IPS-NIHi7 (cell line): ENCODE data around the gene PLCXD1.
"Not testable (repeated sequence)": the region's sequence is repeated elsewhere in the genome, so short reads cannot be mapped to it uniquely, and the experiment has no call there.

Source experiments
- DNase-seq: peaks from one replicate; pipeline ENCODE4 v3.0.0; 2012; ENCODE audit warnings: mixed read lengths; ENCODE audit errors: extremely low spot score

Gene PLCXD1

GRCh38 chrX:264006-264405 is 17.2 kb upstream of the PLCXD1 start:
- not testable (repeated sequence) for DNase-seq

GRCh38 chrX:264634-265455 is 16.3 kb upstream of the PLCXD1 start:
- DNase-seq = no peak

DNA sequence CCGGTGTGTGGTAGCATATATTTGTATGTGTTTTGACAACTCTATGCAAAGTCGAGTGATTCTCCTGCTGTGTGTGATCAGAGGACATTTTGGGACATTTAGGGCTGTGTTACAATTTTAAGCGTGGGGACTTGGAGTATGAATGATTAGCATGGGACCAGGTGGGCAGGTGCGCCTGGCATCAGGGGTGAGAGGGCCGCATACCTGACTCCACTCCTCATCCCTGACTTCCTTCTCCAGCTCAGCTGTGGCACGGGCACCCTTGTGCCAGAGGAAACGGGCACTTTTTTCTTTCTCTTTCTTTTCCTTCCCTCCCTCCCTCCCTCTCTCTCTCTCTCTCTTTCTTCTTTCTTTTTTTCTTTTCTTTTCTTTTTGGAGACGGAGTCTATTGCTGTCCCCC is 15.7 kb upstream of the PLCXD1 start:
- no peak for DNase-seq

GRCh38 chrX:267771-268261 is 13.4 kb upstream of the PLCXD1 start:
- DNase-seq = no peak

- no peak for DNase-seq
These were observed 10.3 kb upstream of the PLCXD1 start for GRCh38 chrX:270848-271367.

DNA sequence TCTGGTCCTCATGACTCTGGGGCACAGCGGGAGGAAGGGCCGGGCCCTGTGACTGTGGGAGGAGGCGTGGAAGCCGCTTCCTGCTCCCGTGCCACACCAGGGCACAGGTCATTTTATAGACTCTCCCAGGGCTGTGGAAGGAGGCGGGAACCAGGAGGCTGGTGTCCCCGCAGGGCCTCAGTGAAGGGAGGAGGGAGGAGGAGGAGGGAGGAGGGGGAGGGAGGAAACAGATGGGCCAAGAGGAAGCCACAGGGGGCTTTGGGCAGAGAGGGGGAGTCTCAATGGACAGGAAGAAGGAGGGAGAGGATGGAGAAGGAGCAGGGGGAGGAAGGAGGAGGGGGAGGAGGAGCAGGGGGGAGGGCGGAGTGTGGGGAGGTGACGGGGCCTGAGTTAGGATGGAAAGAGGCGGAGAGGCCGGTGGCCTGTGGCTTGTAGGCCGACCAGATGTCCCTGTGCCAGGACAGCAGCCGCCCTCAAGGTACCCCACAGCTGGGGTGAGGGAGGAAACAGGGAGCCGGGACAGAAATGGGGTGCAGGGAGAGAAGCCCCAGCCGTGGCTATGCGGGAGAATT is 6.2 kb upstream of the PLCXD1 start:
- peak; percentile 64 for DNase-seq

DNA sequence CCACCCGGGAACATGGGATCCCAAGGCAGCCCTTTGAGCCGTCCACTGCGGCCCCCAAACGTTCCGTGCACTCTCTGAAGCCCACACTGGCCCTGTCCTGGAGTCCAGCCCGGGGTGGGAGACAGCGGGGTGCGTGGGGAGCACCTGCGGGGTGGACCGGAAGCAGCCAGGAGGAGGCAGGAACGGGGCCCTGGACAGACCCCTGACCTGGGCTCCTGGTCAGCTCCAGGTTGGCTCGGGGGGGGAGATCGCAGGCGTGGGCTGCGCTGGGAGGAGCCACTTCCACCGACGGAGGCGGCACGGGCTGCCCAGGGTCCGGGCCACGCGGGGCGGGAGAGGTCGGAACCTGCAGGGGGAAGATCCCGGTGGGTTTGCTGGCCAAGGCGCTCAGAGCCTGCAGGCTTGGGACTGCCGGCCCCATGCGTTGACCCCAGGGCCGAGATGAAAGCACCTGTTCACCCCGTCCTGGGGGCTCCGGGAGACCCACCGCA is 5.7 kb upstream of the PLCXD1 start:
- no peak for DNase-seq

DNA sequence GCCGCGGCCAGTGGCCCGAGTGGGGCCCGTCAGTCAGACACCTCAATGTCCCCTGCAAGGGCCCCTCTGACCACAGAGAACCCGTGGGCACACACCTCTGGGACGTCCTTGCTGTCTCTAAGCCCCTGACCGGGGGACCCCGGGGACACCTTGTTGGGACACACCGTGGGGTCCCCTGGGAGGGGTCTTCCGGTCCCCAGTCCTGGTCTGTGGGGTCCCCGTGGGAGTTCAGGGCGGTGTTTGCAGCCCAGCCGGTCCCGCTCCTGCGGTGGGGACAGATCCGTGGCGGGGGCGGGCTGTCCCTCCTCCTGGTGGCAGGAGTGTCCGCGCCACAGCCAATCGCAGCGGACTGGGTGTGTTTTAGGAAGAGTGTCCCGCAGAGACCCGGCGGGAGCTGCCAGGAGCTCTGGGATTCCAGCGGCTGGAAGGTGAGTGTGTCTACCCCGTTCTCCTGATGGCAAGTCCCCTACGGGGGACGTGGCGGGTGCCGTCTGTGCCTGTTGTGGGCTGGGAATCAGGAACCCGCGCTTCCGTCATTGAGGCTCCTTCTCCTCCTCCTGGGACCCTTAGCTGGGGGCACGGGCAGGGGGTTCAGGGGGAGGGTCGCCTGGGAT is 5.1 kb upstream of the PLCXD1 start:
- peak; percentile 79 for DNase-seq

- DNase-seq = no peak
These were observed 4.5 kb upstream of the PLCXD1 start for GRCh38 chrX:276581-277201.

DNA sequence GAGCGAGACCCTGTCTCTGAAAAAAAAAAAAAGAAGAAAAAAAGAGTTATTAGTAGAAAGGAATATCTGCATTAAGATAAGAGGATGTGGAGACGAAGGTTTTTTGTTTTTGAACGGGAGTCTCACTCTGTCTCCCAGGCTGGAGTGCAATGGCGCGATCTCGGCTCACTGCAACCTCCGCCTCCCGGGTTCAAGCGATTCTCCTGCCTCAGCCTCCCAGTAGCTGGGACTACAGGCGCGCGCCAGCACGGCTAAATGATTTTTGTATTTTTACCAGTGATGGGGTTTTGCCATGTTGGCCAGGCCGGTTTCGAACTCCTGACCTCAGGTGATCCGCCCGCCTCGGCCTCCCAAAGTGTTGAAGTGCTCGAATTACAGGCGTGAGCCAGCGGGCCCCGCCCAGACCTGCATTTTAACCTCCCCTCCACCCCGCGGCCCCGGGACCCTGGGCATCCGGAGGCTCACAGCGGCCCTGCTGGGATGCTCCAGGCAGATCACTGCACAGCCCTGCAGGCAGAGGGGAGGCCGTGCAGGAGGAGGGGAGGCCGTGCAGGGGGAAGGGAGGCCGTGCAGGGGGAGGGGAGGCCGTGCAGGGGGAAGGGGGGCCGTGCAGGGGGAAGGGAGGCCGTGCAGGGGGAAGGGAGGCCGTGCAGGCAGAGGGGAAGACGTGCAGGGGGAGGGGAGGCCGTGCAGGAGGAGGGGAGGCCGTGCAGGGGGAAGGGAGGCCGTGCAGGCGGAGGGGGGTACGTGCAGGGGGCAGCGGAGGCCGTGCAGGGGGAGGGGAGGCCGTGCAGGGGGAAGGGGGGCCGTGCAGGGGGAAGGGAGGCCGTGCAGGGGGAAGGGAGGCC is 1.2 kb upstream of the PLCXD1 start:
- DNase-seq = not testable (repeated sequence)

- DNase-seq = not testable (repeated sequence)
These were observed 459 bp upstream of the PLCXD1 start for GRCh38 chrX:280722-281121.

DNA sequence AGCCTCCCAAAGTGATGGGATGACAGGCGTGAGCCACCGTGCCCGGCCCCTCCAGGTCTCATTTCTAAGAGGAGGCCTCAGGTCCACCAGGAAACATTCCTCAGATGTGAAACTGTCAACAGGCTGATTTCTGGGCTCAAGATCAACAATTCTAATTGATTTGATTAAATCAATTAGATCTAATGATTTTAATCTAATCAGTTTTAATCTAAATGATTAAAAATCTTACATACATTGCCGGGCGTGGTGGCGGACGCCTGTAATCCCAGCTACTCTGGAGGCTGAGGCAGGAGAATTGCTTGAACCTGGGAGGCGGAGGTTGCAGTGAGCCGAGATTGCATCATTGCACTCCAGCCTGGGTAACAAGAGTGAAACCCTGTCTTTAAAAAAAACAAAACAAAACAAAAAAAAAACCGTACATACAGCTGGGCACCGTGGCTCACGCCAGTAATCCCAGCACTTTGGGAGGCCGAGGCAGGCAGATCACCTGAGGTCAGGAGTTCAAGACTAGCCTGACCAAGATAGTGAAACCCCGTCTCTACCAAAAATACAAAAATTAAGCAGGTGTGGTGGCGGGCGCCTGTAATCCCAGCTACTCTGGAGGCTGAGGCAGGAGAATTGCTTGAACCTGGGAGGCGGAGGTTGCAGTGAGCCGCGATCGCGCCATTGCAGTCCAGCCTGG is 960 bp downstream of the PLCXD1 start:
- not testable (repeated sequence) for DNase-seq

DNA sequence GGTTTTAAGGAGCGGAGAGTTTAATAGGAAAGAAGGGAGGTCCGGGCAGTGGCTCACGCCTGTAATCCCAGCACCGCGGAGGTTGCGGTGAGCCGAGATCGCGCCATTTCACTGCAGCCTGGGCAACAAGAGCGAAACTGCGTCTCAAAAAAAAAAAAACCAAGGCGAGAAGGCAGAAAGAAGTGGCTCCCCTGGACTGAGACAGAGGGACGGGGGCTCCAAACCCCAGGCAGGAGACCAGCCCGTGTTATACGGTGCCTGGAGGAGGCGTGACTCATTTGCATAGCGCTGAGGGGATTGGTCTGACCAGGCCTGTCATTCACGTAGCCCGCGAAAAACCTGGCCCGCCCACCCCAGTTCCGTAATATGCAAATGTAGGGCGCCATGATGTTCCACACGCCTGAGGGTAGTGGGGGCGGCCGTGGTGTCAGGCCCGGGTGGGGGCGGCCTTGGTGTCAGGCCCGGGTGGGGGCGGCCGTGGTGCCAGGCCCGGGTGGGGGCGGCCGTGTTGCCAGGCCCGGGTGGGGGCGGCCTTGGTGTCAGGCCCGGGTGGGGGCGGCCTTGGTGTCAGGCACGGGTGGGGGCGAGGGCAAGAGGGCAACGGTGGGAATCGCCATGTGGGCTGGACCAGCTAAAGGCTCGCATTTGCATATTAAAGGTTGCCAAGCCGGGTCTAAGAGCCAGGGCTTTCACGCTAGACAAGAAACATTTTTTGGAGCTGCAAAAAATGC is 2.1 kb downstream of the PLCXD1 start:
- peak; percentile 91 for DNase-seq

DNA sequence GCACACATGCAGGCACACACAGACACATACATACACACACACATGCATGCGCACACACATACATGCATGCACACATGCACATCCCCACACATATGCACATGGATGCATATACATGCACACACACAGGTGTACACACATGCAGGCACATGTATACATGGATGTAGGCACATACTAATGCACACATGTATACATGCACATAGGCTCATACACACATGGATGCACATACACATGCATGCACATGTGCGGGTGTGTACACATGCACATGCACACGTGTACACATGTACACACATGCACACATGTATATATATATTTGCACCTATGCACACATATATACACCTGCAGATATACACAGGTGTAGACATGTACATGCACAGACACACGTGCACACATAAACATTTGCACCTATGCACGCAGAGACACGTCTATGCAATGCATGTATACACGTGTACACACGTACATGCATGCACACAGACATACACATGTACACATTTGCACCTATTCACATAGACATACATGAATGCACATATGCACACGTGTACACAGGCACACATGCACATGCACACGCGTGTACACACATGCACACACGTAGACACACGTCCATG is 4.0 kb downstream of the PLCXD1 start:
- DNase-seq = no peak

GRCh38 chrX:287670-288069 is 6.5 kb downstream of the PLCXD1 start:
- DNase-seq = no peak

- DNase-seq = no peak
These were observed 7.4 kb downstream of the PLCXD1 start for GRCh38 chrX:288561-288991.

DNA sequence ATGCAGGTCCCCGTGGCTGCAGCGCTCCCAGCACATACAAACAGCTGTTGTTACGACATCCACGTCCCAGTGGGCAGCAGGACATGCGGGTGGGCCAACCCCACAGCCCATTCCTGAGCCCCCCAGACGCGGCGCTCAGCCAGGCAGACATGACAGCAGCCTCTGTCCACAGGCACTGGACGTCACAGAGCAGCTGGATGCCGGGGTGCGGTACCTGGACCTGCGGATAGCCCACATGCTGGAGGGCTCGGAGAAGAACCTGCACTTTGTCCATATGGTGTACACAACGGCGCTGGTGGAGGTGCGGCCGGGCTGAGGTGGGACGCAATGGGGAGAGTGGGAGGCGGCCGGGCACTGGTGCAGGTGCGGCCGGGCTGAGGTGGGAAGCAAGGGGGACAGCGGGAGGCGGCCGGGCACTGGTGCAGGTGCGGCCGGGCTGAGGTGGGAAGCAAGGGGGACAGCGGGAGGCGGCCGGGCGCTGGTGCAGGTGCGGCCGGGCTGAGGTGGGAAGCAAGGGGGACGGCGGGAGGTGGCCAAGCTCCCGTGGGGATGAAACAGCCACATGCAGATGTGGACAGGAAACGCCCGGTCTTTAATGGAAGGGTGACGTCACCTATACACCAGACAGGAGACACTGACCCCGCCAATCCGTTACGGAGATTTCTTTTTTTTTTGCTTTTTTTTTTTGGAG is 9.4 kb downstream of the PLCXD1 start:
- DNase-seq = no peak

- no peak for DNase-seq
These were observed 10.3 kb downstream of the PLCXD1 start for GRCh38 chrX:291411-291901.
